Chondrocyte (in vitro differentiated cells): Measurements from ENCODE around the gene IFIT2. TPM values are rescaled to one million over a fixed set of nuclear protein-coding genes. Genes with fewer than 3 reads are reported as not detected.

Experiments
- DNase-seq: peaks from one replicate; pipeline ENCODE4 v3.0.0; 2021; ENCODE audit warnings: mixed read lengths, low spot score
- H3K27ac Mint-ChIP-seq: one replicate; pipeline ENCODE4 v1.8.0; 2021; ENCODE audit warnings: mild to moderate bottlenecking, moderate library complexity, mixed read lengths; ENCODE audit not compliant: unreplicated experiment
- H3K27me3 Mint-ChIP-seq: 2 replicates; pipeline ENCODE4 v1.8.0; 2021; ENCODE audit warnings: low read depth, mixed read lengths
- H3K36me3 Mint-ChIP-seq: 2 replicates; pipeline ENCODE4 v1.8.0; 2021; ENCODE audit warnings: low read depth, mixed read lengths
- H3K4me1 Mint-ChIP-seq: 2 replicates; pipeline ENCODE4 v1.8.0; 2021; ENCODE audit warnings: low read depth, mild to moderate bottlenecking, mixed read lengths
- H3K4me3 Mint-ChIP-seq: one replicate; pipeline ENCODE4 v1.8.0; 2021; ENCODE audit warnings: mild to moderate bottlenecking, moderate library complexity, mixed read lengths; ENCODE audit not compliant: unreplicated experiment
- H3K9me3 Mint-ChIP-seq: 2 replicates; pipeline ENCODE4 v1.8.0; 2021; ENCODE audit warnings: low read depth, mixed read lengths
- total RNA-seq: library from RNA; stranded (reverse); gene quantifications from 3 replicates; pipeline ENCODE4 v1.2.1, GENCODE V29; 2021
- TF ChIP-seq, protein P1 (sequence below): fragments of 200-600 bp; sonication (generic); IDR thresholded peaks from 2 replicates; pipeline ENCODE4 v1.5.0; 2021; ENCODE audit warnings: antibody characterized with exemption, mild to moderate bottlenecking, moderate library complexity

IFIT2 gene
- total RNA-seq, 1 donor from 2014 or later: 3.3 TPM

DNA sequence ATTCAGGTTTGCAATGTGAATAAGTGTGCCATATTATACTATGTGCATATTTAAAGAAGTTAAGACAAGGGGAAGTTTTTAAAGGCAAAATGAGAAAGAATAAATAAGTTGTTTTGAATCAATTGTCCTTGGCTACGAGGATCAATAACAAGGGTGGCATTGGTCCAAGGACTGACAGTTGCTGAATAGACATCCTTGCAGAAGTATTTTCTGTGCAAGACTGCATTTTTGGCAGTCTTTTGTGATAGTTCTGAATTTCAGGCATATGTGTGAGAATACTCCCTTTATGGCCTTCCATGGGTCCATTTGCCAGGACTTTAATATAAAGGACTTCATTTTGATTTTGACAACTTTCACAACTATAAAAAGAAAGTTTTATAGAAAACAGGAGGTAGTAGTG is 44.9 kb upstream of the IFIT2 start:
- Mint-ChIP-seq H3K27me3 (peaks cover 5% of the 10 kb centered on the region), H3K27ac (no peak overlapping the region), H3K4me3 (no peak overlapping the region), H3K4me1 (peaks cover 13% of the 10 kb centered on the region), H3K36me3 (no peaks in the 10 kb centered on the region), H3K9me3 (no peaks in the 10 kb centered on the region)
- DNase-seq: no peak
- TF ChIP-seq, protein P1, sequence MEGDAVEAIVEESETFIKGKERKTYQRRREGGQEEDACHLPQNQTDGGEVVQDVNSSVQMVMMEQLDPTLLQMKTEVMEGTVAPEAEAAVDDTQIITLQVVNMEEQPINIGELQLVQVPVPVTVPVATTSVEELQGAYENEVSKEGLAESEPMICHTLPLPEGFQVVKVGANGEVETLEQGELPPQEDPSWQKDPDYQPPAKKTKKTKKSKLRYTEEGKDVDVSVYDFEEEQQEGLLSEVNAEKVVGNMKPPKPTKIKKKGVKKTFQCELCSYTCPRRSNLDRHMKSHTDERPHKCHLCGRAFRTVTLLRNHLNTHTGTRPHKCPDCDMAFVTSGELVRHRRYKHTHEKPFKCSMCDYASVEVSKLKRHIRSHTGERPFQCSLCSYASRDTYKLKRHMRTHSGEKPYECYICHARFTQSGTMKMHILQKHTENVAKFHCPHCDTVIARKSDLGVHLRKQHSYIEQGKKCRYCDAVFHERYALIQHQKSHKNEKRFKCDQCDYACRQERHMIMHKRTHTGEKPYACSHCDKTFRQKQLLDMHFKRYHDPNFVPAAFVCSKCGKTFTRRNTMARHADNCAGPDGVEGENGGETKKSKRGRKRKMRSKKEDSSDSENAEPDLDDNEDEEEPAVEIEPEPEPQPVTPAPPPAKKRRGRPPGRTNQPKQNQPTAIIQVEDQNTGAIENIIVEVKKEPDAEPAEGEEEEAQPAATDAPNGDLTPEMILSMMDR: no peak

- TF ChIP-seq, protein P1: no peak
- Mint-ChIP-seq H3K27me3 (peaks cover 5% of the 10 kb centered on the region), H3K4me1 (peaks cover 19% of the 10 kb centered on the region), H3K9me3 (no peaks in the 10 kb centered on the region), H3K27ac (no peak overlapping the region), H3K4me3 (no peak overlapping the region), H3K36me3 (no peaks in the 10 kb centered on the region)
- no peak for DNase-seq
Observed at GRCh38 chr10:89257581-89257980, 44.3 kb upstream of the IFIT2 start.

DNA sequence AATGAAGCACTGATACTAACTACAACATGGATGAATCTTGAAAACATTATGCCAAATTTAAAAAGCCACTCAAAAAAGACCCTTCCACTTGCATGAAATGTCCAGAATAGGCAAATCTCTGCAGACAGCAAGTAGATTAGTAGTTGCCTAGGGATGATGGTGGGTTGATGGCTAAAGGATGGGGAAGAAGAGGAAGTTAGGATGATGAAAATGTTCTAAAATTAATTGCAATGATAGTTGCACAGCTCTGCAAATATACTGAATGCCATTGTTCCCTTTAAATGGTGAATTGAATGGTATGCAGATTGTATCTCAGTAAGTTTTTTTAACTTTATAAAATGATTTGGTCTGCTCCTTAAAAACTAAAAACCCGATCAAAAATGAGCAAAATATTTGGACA is 43.0 kb upstream of the IFIT2 start:
- Mint-ChIP-seq H3K9me3 (no peaks in the 10 kb centered on the region), H3K4me3 (no peak overlapping the region), H3K27me3 (peaks cover 5% of the 10 kb centered on the region), H3K36me3 (no peaks in the 10 kb centered on the region), H3K4me1 (peaks cover 30% of the 10 kb centered on the region), H3K27ac (no peak overlapping the region)
- no peak for DNase-seq
- TF ChIP-seq, protein P1: no peak

DNA sequence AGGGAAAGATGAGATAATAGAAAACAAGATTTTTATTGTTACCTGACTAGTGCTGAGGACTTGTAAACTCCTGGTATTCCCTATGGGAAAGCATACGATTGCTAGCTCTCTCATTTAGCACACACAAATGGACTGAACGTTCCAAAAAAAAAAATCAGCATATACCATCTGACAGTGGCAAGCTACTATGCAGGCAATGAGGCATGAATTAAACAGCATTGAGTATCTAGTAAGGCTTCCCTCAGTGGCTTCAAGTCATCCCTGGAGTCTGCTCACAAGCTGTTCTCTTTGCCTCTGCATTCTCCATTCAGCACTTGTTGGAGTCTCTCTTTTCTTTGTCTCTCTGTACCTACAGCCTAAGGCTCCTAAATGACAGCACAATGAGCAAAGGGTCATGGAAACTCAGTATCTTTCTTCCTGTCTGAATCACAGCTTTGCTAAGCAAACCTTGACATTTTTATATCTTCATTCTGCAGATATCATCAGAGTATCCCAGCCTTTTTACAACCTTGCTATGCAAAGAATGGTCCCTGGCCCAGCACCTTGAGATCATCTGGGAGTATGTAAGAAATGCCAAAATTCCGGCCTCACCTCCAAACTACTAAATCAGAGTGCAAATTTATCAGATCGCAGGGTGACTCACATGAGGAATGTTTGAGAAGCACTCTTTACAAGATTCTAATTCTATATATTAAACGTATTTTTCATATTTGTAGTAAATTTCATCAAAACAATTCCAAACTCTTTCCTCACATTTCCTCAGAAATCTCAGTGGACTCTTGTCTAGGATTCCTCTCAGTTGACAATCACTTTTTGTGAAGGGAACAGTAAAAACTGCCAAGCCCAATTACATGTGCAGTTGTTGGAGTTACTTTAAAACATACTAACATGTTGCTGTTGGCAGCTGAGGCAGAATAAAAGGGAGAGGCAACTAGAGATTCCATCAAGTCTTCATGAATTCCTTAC is 39.5 kb upstream of the IFIT2 start:
- Mint-ChIP-seq H3K36me3 (no peaks in the 10 kb centered on the region), H3K27me3 (peaks cover 4% of the 10 kb centered on the region), H3K27ac (peak overlapping the region; percentile 79), H3K4me3 (no peak overlapping the region), H3K9me3 (no peaks in the 10 kb centered on the region), H3K4me1 (peaks cover 38% of the 10 kb centered on the region)
- TF ChIP-seq, protein P1: no peak
- no peak for DNase-seq

GRCh38 chr10:89263091-89263490 is 38.8 kb upstream of the IFIT2 start:
- TF ChIP-seq, protein P1: no peak
- H3K27ac Mint-ChIP-seq: peak overlapping the region; percentile 79
- no peak overlapping the region for H3K4me3 Mint-ChIP-seq
- H3K4me1 Mint-ChIP-seq: peaks cover 38% of the 10 kb centered on the region
- peaks cover 2% of the 10 kb centered on the region for H3K27me3 Mint-ChIP-seq
- no peaks in the 10 kb centered on the region for H3K9me3 Mint-ChIP-seq
- no peaks in the 10 kb centered on the region for H3K36me3 Mint-ChIP-seq
- DNase-seq: no peak
